Measurements from ENCODE around the gene TMEM221. TPM values are rescaled to one million over a fixed set of nuclear protein-coding genes. Genes with fewer than 3 reads are reported as not detected.

TMEM221 gene
- total and polyA plus RNA-seq, 9 of the 15 experiments (the other 6 are each of a cell fraction or from before 2014, with no cell fraction given) = 0.06 to 0.35 TPM; not detected in 7

GRCh38 chr19:17473041-17473440, 24.6 kb upstream of the TMEM221 start (continued):
- TF ChIP-seq E2F8 (IDR thresholded peaks at IDR 0.05; ENCODE audit: low read depth, partially characterized antibody) (no peak), CTCF (IDR thresholded peaks at IDR 0.05 in 2 of 3, conservative IDR thresholded peaks at IDR 0.05 in 1 of 3; ENCODE audit: insufficient read depth in 2 of 3, low read depth in 1 of 3, low read length in 3 of 3) (peak in 1 of 3 experiments; percentile 38; a peak in 2 of 6 replicates), ZNF778 (CRISPR knock-in tag; IDR thresholded peaks at IDR 0.05) (no peak), ARID1B (IDR thresholded peaks at IDR 0.05) (peak; percentile 72), MAFK (IDR thresholded peaks at IDR 0.05; ENCODE audit: low read length) (peak; percentile 30; the same call in 1 of the 2 replicates), DPF2 (IDR thresholded peaks at IDR 0.05) (peak; percentile 83), KDM1A (IDR thresholded peaks at IDR 0.05) (peak; percentile 75 to 89)

All from K562 (cell line).